H1 (cell line): Measurements from ENCODE around the gene SYNJ2. TPM values are rescaled to one million over a fixed set of nuclear protein-coding genes. Genes with fewer than 3 reads are reported as not detected.

ENCODE experiments used
- CTCF ChIA-PET: fragments of 300-600 bp; sonication (Branson Sonifier 250); formaldehyde crosslinking; loops from one replicate; lab custom pipeline; 2021; ENCODE audit not compliant: partially characterized antibody; lab: Charles Lee
- POLR2A ChIA-PET: fragments of 300-600 bp; sonication (Branson Sonifier 250); formaldehyde crosslinking; loops from one replicate; lab custom pipeline; 2021; ENCODE audit warnings: inconsistent platforms; ENCODE audit not compliant: partially characterized antibody; lab: Charles Lee
- DNase-seq, 2 experiments: peaks; one replicate each; pipeline versions ENCODE4 v3.0.0 to v3.0.0-alpha.2; 2010 to 2022; ENCODE audit warnings: low spot score in 2 of 2, low read depth in 1 of 2, mixed read lengths in 1 of 2
- FAIRE-seq: peaks from 2 replicates; lab custom pipeline; 2011; peaks lifted over from hg19 to GRCh38; lab: Jason Lieb, UNC
- H2AFZ ChIP-seq: 2 replicates; pipeline ENCODE4 v1.8.1; 2012; ENCODE audit warnings: low read length, inconsistent platforms
- H2AK5ac ChIP-seq: 2 replicates; pipeline ENCODE4 v1.6.1; 2013; ENCODE audit warnings: low read depth, low read length
- H2BK120ac ChIP-seq: replicated peaks from 2 replicates; pipeline ENCODE3; 2013; ENCODE audit warnings: low read depth, low read length, inconsistent platforms
- H2BK12ac ChIP-seq: 2 replicates; pipeline ENCODE4 v1.6.1; 2013; ENCODE audit warnings: low read depth, low read length
- H2BK15ac ChIP-seq: 2 replicates; pipeline ENCODE4 v1.6.1; 2013; ENCODE audit warnings: low read length
- H2BK20ac ChIP-seq: 2 replicates; pipeline ENCODE4 v1.6.1; 2013; ENCODE audit warnings: low read length
- H2BK5ac ChIP-seq: 2 replicates; pipeline ENCODE4 v1.6.1; 2013; ENCODE audit warnings: low read depth, low read length
- H3K14ac ChIP-seq: 2 replicates; pipeline ENCODE4 v1.6.1; 2013; ENCODE audit warnings: inconsistent platforms; ENCODE audit not compliant: insufficient read length
- H3K18ac ChIP-seq: 2 replicates; pipeline ENCODE4 v1.6.1; 2013; ENCODE audit warnings: low read length; ENCODE audit errors: extremely low read depth
- H3K23ac ChIP-seq: 2 replicates; pipeline ENCODE4 v1.6.1; 2013; ENCODE audit warnings: inconsistent platforms; ENCODE audit not compliant: insufficient read length
- H3K23me2 ChIP-seq: 2 replicates; pipeline ENCODE4 v1.6.1; 2013; ENCODE audit warnings: low read depth, low read length
- H3K27ac ChIP-seq: 2 replicates; pipeline ENCODE4 v1.6.1; 2011; ENCODE audit warnings: low read depth, low read length, inconsistent platforms
- H3K27me3 ChIP-seq, 4 experiments: replicated peaks in 1 of 4; 1 replicate in 1 of 4; 2 replicates in 3 of 4; pipeline versions ENCODE4 v1.6.1 to v1.8.1; 2011 to 2013; ENCODE audit warnings: low read length in 3 of 4, mild to moderate bottlenecking in 3 of 4, inconsistent platforms in 2 of 4, mixed read lengths in 2 of 4, moderate library complexity in 1 of 4; ENCODE audit not compliant: control insufficient read depth in 3 of 4, insufficient read depth in 3 of 4; ENCODE audit errors: extremely low read depth in 1 of 4
- H3K36me3 ChIP-seq, 4 experiments: 2 replicates each; pipeline versions ENCODE4 v1.6.1 to v1.8.1; 2011 to 2013; ENCODE audit warnings: mild to moderate bottlenecking in 4 of 4, low read length in 3 of 4, moderate library complexity in 2 of 4, control low read depth in 1 of 4, inconsistent platforms in 1 of 4; ENCODE audit not compliant: insufficient read depth in 4 of 4, control insufficient read depth in 2 of 4
- H3K4ac ChIP-seq: replicated peaks from 2 replicates; pipeline ENCODE3; 2013; ENCODE audit warnings: low read length, low read depth, mixed read lengths, inconsistent platforms; ENCODE audit not compliant: insufficient read length
- H3K4me1 ChIP-seq, 4 experiments: replicated peaks in 1 of 4; 1 replicate in 1 of 4; 2 replicates in 3 of 4; pipeline versions ENCODE4 v1.6.1 to v1.8.1; 2011 to 2013; ENCODE audit warnings: low read length in 3 of 4, inconsistent platforms in 2 of 4, mixed read lengths in 1 of 4; ENCODE audit not compliant: insufficient read depth in 4 of 4, control insufficient read depth in 3 of 4
- H3K4me2 ChIP-seq, 2 experiments: 2 replicates each; pipeline versions ENCODE4 v1.6.1 to v1.8.1; 2011 to 2013; ENCODE audit warnings: low read depth in 2 of 2, low read length in 2 of 2, control low read depth in 1 of 2, inconsistent platforms in 1 of 2, mild to moderate bottlenecking in 1 of 2; ENCODE audit not compliant: insufficient read depth in 1 of 2
- H3K4me3 ChIP-seq, 4 experiments: fragments of 200-600, 300-600 bp in 1 of 4; sonication (generic), shearing (Covaris generic), sonication (Bioruptor Twin) in 1 of 4; 2 replicates each; pipeline versions ENCODE4 v1.5.1 to v1.8.1; 2011 to 2016; ENCODE audit warnings: low read length in 4 of 4, low read depth in 3 of 4, control low read depth in 2 of 4, inconsistent platforms in 2 of 4, mild to moderate bottlenecking in 2 of 4, mixed read lengths in 1 of 4, moderate library complexity in 1 of 4; ENCODE audit not compliant: insufficient read depth in 2 of 4; ENCODE audit errors: extremely low read depth in 1 of 4
- H3K56ac ChIP-seq: replicated peaks from 2 replicates; pipeline ENCODE3; 2013; ENCODE audit warnings: low read depth, mild to moderate bottlenecking, mixed read lengths, low read length, inconsistent platforms; ENCODE audit not compliant: insufficient read length
- H3K79me1 ChIP-seq: 2 replicates; pipeline ENCODE4 v1.6.1; 2013; ENCODE audit warnings: low read depth, low read length, control low read depth
- H3K79me2 ChIP-seq, 2 experiments: 2 replicates each; pipeline versions ENCODE4 v1.6.1 to v1.8.1; 2012 to 2013; ENCODE audit warnings: low read length in 2 of 2, mild to moderate bottlenecking in 2 of 2, inconsistent platforms in 1 of 2; ENCODE audit not compliant: insufficient read depth in 2 of 2, control insufficient read depth in 1 of 2
- H3K9ac ChIP-seq, 4 experiments: replicated peaks in 1 of 4; 1 replicate in 1 of 4; 2 replicates in 3 of 4; pipeline versions ENCODE4 v1.6.1 to v1.8.1; 2011 to 2013; ENCODE audit warnings: low read depth in 3 of 4, low read length in 3 of 4, control low read depth in 2 of 4, mild to moderate bottlenecking in 2 of 4, moderate library complexity in 2 of 4, inconsistent platforms in 1 of 4; ENCODE audit errors: extremely low read depth in 1 of 4
- H3K9me3 ChIP-seq, 2 experiments: 2 replicates each; pipeline versions ENCODE4 v1.6.1 to v1.8.1; 2012 to 2013; ENCODE audit warnings: mild to moderate bottlenecking in 2 of 2, moderate library complexity in 2 of 2, control low read depth in 1 of 2, inconsistent platforms in 1 of 2, low read depth in 1 of 2, low read length in 1 of 2, mixed read lengths in 1 of 2; ENCODE audit not compliant: insufficient read depth in 2 of 2
- H4K20me1 ChIP-seq, 2 experiments: replicated peaks in 1 of 2; 2 replicates each; pipeline versions ENCODE3 to v1.8.1; 2011 to 2013; ENCODE audit warnings: inconsistent platforms in 2 of 2, low read length in 2 of 2, mild to moderate bottlenecking in 1 of 2; ENCODE audit not compliant: insufficient read depth in 2 of 2, control insufficient read depth in 1 of 2
- H4K5ac ChIP-seq: 2 replicates; pipeline ENCODE4 v1.6.1; 2013; ENCODE audit warnings: low read length, low read depth, mixed read lengths, inconsistent platforms; ENCODE audit not compliant: insufficient read length
- H4K8ac ChIP-seq: 2 replicates; pipeline ENCODE4 v1.8.0; 2013; ENCODE audit warnings: mild to moderate bottlenecking, moderate library complexity, low read length, inconsistent platforms; ENCODE audit not compliant: insufficient read depth; ENCODE audit errors: extremely low read depth
- H4K91ac ChIP-seq: replicated peaks from 2 replicates; pipeline ENCODE3; 2013; ENCODE audit warnings: low read length, mixed read lengths, inconsistent platforms; ENCODE audit not compliant: insufficient read length
- WGBS, 2 experiments: shearing (Covaris generic) in 1 of 2; methylation state at CpG; one replicate each; pipeline versions ENCODE4 v1.1.6 to v1.1.7; 2013 to 2015; ENCODE audit warnings: low lambda C conversion rate in 2 of 2, mixed read lengths in 2 of 2, inconsistent platforms in 1 of 2, low coverage in 1 of 2, missing lambda C conversion rate in 1 of 2; ENCODE audit not compliant: insufficient replicate concordance in 2 of 2, insufficient coverage in 1 of 2, insufficient read length in 1 of 2; ENCODE audit errors: extremely low coverage in 1 of 2, missing lambda C conversion rate in 1 of 2; 5-methylcytosine and 5-hydroxymethylcytosine counted together
- polyA plus RNA-seq, 7 experiments: library from polyadenylated mRNA; depleted of rRNA in 3 of 7; stranded (reverse) in 5 of 7; unstranded in 2 of 7; fragments of >200 nt in 5 of 7; fragments of 200-250 nt in 2 of 7; gene quantifications; 1 replicate in 5 of 7; 2 replicates in 1 of 7; 4 replicates in 1 of 7; pipeline versions ENCODE4 v1.2.1 to v1.2.3, GENCODE V29; 2011 to 2013; ENCODE audit warnings: missing spikeins in 2 of 7, mixed read lengths in 2 of 7
- total RNA-seq: library from RNA; stranded (reverse); fragmentation: NEBNext Ultra II Directional; extraction: Animal tissue kit (Norgen Biotek cat#: 25700); gene quantifications from 2 replicates; pipeline ENCODE4 v1.2.1, GENCODE V29; 2021

The SYNJ2 gene
- total and polyA plus RNA-seq, 2 of the 8 experiments (the other 6 are each of a cell fraction or from before 2014, with no cell fraction given): 3.7 to 13.9 TPM

DNA sequence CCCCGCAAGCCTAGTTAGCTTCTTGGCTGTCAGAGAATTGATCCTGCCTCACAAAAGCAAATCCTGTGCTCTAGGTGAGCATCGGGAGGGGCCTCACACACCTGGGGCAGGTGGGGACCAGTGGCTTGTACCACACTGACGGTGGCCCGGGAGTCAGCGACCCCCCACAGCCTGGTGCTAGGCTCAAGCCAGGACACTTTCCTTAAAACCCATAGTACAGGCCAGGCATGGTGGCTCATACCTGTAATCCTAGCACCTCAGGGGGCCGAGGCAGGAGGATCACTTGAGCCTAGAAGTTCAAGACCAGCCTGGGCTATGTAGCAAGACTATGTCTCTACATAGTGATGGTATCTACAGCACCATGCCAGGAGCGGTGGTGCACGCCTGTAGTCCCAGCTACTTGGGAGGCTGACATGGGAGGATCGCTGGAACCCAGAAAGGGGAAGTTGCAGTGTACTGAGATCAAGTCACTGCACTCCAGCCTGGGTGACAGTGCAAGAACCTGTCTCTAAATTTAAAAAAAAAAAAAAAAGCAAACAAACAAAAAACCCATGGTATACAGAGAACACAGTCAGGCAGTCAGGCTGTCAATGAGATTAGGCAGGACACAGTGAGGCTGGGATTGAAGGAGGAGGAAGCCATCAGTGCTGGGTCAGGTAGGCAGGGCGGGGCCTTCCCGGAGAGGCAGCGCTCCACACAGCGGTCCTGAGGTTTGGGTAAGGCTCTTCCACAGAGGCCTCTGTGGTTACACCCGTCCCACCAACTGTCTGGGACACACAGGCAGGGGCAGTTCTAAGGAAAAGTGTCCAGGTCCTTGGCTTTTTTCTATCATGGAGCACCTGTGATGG is 41.3 kb downstream of the SYNJ2 start:
- Histone ChIP-seq H3K4me2 (no peak overlapping the region), H3K27me3 (no peaks in the 10 kb centered on the region), H4K5ac (no peak overlapping the region), H3K79me2 (no peaks in the 10 kb centered on the region), H3K79me1 (no peaks in the 10 kb centered on the region), H3K4ac (no peak overlapping the region), H2BK20ac (no peak overlapping the region), H3K4me3 (no peak overlapping the region), H3K27ac (no peak overlapping the region), H2BK120ac (no peak overlapping the region), H4K91ac (no peak overlapping the region), H3K23ac (no peak overlapping the region), H2AFZ (no peak overlapping the region), H2BK15ac (no peak overlapping the region), H4K8ac (no peak overlapping the region), H3K9ac (no peak overlapping the region), H3K36me3 (no peaks in the 10 kb centered on the region), H3K14ac (no peak overlapping the region), H3K56ac (no peak overlapping the region), H3K9me3 (no peaks in the 10 kb centered on the region), H2BK5ac (no peak overlapping the region), H2BK12ac (no peak overlapping the region), H2AK5ac (no peak overlapping the region), H4K20me1 (peaks cover 0 to 2% of the 10 kb centered on the region in 2 experiments), H3K4me1 (peaks cover 0 to 12% (median 2%) of the 10 kb centered on the region in 4 experiments; a peak in 2 of 7 replicates), H3K23me2 (no peaks in the 10 kb centered on the region), H3K18ac (no peak overlapping the region)
- ChIA-PET POLR2A (interaction anchor here (2.3 kb wide), 1 partner anchor 11 kb away, joined by 7 read pairs; no protein-coding TSS in a partner anchor), CTCF (interaction anchor here (0.8 to 1.2 kb wide), 3 partner anchors 16 to 183 kb away, joined by 3 to 6 read pairs (median 3); no protein-coding TSS in a partner anchor)
- no peak for DNase-seq
- FAIRE-seq: no peak
- 89% methylated on average over 13 of the region's 14 CpGs; no CpG with 5 or more reads in 1 of the 2 experiments for WGBS, 2 experiments
